A673 (cell line): ENCODE measurements around the gene USP36. TPM values are rescaled to one million over a fixed set of nuclear protein-coding genes. Genes with fewer than 3 reads are reported as not detected.

ENCODE experiments used
- BruUV-seq: library from RNA; stranded (reverse); fragments of 400-500 nt; replicated peaks from 2 replicates; lab custom pipeline; 2021; lab: Mats Ljungman, UMichigan
- CTCF ChIA-PET: fragments of 300-600 bp; sonication (Branson Sonifier 250); formaldehyde crosslinking; loops from one replicate; lab custom pipeline; 2022; ENCODE audit warnings: antibody characterized with exemption; lab: Charles Lee
- POLR2A ChIA-PET: fragments of 300-600 bp; sonication (Branson Sonifier 250); formaldehyde crosslinking; loops from one replicate; lab custom pipeline; 2022; ENCODE audit warnings: antibody characterized with exemption; ENCODE audit not compliant: low non-redundant PET; lab: Charles Lee
- DNase-seq: peaks from one replicate; pipeline ENCODE4 v3.0.0-alpha.2; 2015; ENCODE audit warnings: low spot score
- H3K27ac ChIP-seq: fragments of 200-600 bp; sonication (generic); 2 replicates; pipeline ENCODE4 v1.5.1; 2016; ENCODE audit warnings: mixed run types, low read depth, mild to moderate bottlenecking, mixed read lengths, antibody characterized with exemption, low read length; ENCODE audit not compliant: poor library complexity, severe bottlenecking
- H3K27me3 ChIP-seq: fragments of 200-600 bp; sonication (generic); replicated peaks from 2 replicates; pipeline ENCODE4 v1.6.1; 2017; ENCODE audit warnings: mixed run types, low read depth, mild to moderate bottlenecking, mixed read lengths, antibody characterized with exemption, low read length; ENCODE audit not compliant: insufficient read depth, poor library complexity
- H3K36me3 ChIP-seq: fragments of 200-600 bp; sonication (generic); 2 replicates; pipeline ENCODE4 v1.6.1; 2016; ENCODE audit warnings: mixed run types, mild to moderate bottlenecking, mixed read lengths, antibody characterized with exemption, low read length; ENCODE audit not compliant: insufficient read depth, poor library complexity, severe bottlenecking
- H3K4me1 ChIP-seq: fragments of 200-600 bp; sonication (generic); 2 replicates; pipeline ENCODE4 v1.6.1; 2017; ENCODE audit warnings: mixed run types, mild to moderate bottlenecking, mixed read lengths, antibody characterized with exemption, low read length; ENCODE audit not compliant: insufficient read depth, poor library complexity, severe bottlenecking
- H3K4me3 ChIP-seq: fragments of 200-600 bp; sonication (generic); 2 replicates; pipeline ENCODE4 v1.5.1; 2016; ENCODE audit warnings: low read depth, mixed run types, mild to moderate bottlenecking, mixed read lengths, low read length; ENCODE audit not compliant: poor library complexity, severe bottlenecking
- H3K9me3 ChIP-seq: fragments of 200-600 bp; sonication (generic); 2 replicates; pipeline ENCODE4 v1.6.1; 2016; ENCODE audit warnings: mixed run types, low read depth, mild to moderate bottlenecking, mixed read lengths, antibody characterized with exemption, low read length; ENCODE audit not compliant: poor library complexity, severe bottlenecking
- CTCF ChIP-seq: fragments of 300-800, 200-600 bp; sonication (generic); conservative IDR thresholded peaks from 2 replicates; pipeline ENCODE4 v1.5.1; 2017; ENCODE audit warnings: low read depth, mild to moderate bottlenecking, antibody characterized with exemption, low read length, moderate library complexity, mixed read lengths
- EZH2 ChIP-seq: fragments of 200-600 bp; sonication (generic); IDR thresholded peaks from 2 replicates; pipeline ENCODE4 v1.6.1; 2017; ENCODE audit warnings: borderline replicate concordance, low read depth, mild to moderate bottlenecking, mixed read lengths, antibody characterized with exemption, low read length; ENCODE audit not compliant: poor library complexity, severe bottlenecking
- intact Hi-C: fragments of 100-400 bp; cut with micrococcal nuclease; formaldehyde crosslinking; loops from one replicate; pipeline ENCODE4 v1.10.0; 2022; ENCODE audit not compliant: unreplicated experiment
- total RNA-seq: library from RNA; stranded (reverse); gene quantifications from 2 replicates; pipeline ENCODE4 v1.2.3, GENCODE V29; 2021

The USP36 gene
- total RNA-seq, 1 experiment from 2014 or later, result 74.9 TPM

- TF ChIP-seq EZH2 (no peak), CTCF (no peak)
- no TSS peak for BruUV-seq
- Histone ChIP-seq H3K27ac (peak overlapping the region; percentile 53), H3K36me3 (peaks cover 67% of the 10 kb centered on the region), H3K4me3 (no peak overlapping the region), H3K9me3 (no peaks in the 10 kb centered on the region), H3K27me3 (no peaks in the 10 kb centered on the region), H3K4me1 (peaks cover 5% of the 10 kb centered on the region)
- POLR2A ChIA-PET, result no interaction called here
- CTCF ChIA-PET, result no interaction called here
- peak; percentile 36 for DNase-seq
- intact Hi-C loops, result no loop called here
Observed at GRCh38 chr17:78805301-78805700, 35.3 kb downstream of the USP36 start.

- peaks cover 63% of the 10 kb centered on the region for H3K36me3 ChIP-seq
- TF ChIP-seq EZH2 (no peak), CTCF (no peak)
- intact Hi-C loops, result no loop called here
- H3K4me1 ChIP-seq, result peaks cover 5% of the 10 kb centered on the region
- no TSS peak for BruUV-seq
- no peak overlapping the region for H3K27ac ChIP-seq
- no peak for DNase-seq
- POLR2A ChIA-PET, result no interaction called here
- no peak overlapping the region for H3K4me3 ChIP-seq
- CTCF ChIA-PET, result no interaction called here
- no peaks in the 10 kb centered on the region for H3K27me3 ChIP-seq
- H3K9me3 ChIP-seq, result no peaks in the 10 kb centered on the region
Observed at GRCh38 chr17:78804777-78805176, 35.8 kb downstream of the USP36 start.

GRCh38 chr17:78803186-78803845 lies 37.3 kb downstream of the USP36 start:
- peaks cover 5% of the 10 kb centered on the region for H3K4me1 ChIP-seq
- peaks cover 62% of the 10 kb centered on the region for H3K36me3 ChIP-seq
- POLR2A ChIA-PET, result no interaction called here
- intact Hi-C loops, result no loop called here
- CTCF ChIA-PET, result no interaction called here
- H3K27me3 ChIP-seq, result no peaks in the 10 kb centered on the region
- TF ChIP-seq EZH2, result no peak
- TF ChIP-seq CTCF, result no peak
- no peaks in the 10 kb centered on the region for H3K9me3 ChIP-seq
- no peak overlapping the region for H3K4me3 ChIP-seq
- H3K27ac ChIP-seq, result no peak overlapping the region
- BruUV-seq, result no TSS peak
- no peak for DNase-seq
